SK-N-SH (cell line): ENCODE measurements around the gene BMP6. TPM values are rescaled to one million over a fixed set of nuclear protein-coding genes. Genes with fewer than 3 reads are reported as not detected.

Source experiments
- CTCF ChIA-PET: fragments of 300-600, 350-600 bp; formaldehyde crosslinking; extraction: SDS; loops from one replicate; lab custom pipeline; 2021; lab: Yijun Ruan, JAX
- POLR2A ChIA-PET: fragments of 350-600 bp; sonication (Branson Sonifier 250); formaldehyde crosslinking; extraction: SDS; loops from one replicate; lab custom pipeline; 2020; ENCODE audit warnings: antibody characterized with exemption, inconsistent platforms; lab: Yijun Ruan, JAX
- DNase-seq: peaks from one replicate; pipeline ENCODE4 v3.0.0; 2012
- H2AFZ ChIP-seq: fragments of 200-600 bp; sonication (generic); 2 replicates; pipeline ENCODE4 v1.8.1; 2016; ENCODE audit warnings: antibody characterized with exemption, mild to moderate bottlenecking, low read depth
- H3F3A ChIP-seq: fragments of 200-600 bp; sonication (generic); replicated peaks from 2 replicates; pipeline ENCODE3; 2016; ENCODE audit warnings: antibody characterized with exemption, mild to moderate bottlenecking; ENCODE audit not compliant: insufficient read depth
- H3K27ac ChIP-seq, 2 experiments: fragments of 200-500 bp in 1 of 2; fragments of 200-600 bp in 1 of 2; sonication (Bioruptor generic) in 1 of 2; sonication (generic), shearing (Covaris generic) in 1 of 2; 2 replicates each; pipeline versions ENCODE4 v1.5.1 to v1.6.1; 2014 to 2016; ENCODE audit warnings: low read depth in 2 of 2, inconsistent platforms in 1 of 2, low read length in 1 of 2, mild to moderate bottlenecking in 1 of 2, mixed read lengths in 1 of 2
- H3K27me3 ChIP-seq: fragments of 200-600 bp; sonication (generic), shearing (Covaris generic); 2 replicates; pipeline ENCODE4 v1.6.1; 2016; ENCODE audit warnings: mixed run types; ENCODE audit not compliant: insufficient read depth
- H3K36me3 ChIP-seq, 2 experiments: fragments of 200-500 bp in 1 of 2; fragments of 200-600 bp in 1 of 2; sonication (Bioruptor generic) in 1 of 2; sonication (generic) in 1 of 2; replicated peaks in 1 of 2; 2 replicates each; pipeline versions ENCODE3 to v1.5.1; 2014 to 2016; ENCODE audit warnings: low read length in 1 of 2, mild to moderate bottlenecking in 1 of 2; ENCODE audit not compliant: insufficient read depth in 2 of 2, control insufficient read depth in 1 of 2
- H3K4me1 ChIP-seq, 2 experiments: fragments of 200-500 bp in 1 of 2; fragments of 200-600 bp in 1 of 2; sonication (Bioruptor generic) in 1 of 2; sonication (generic), shearing (Covaris generic) in 1 of 2; 2 replicates each; pipeline versions ENCODE4 v1.5.1 to v1.6.1; 2014 to 2016; ENCODE audit warnings: low read depth in 1 of 2, low read length in 1 of 2, mixed run types in 1 of 2; ENCODE audit not compliant: insufficient read depth in 2 of 2, control insufficient read depth in 1 of 2
- H3K4me2 ChIP-seq: fragments of 200-600 bp; sonication (generic), shearing (Covaris generic); 2 replicates; pipeline ENCODE4 v1.6.1; 2017; ENCODE audit warnings: mixed run types
- H3K4me3 ChIP-seq, 2 experiments: fragments of 200-500 bp in 1 of 2; fragments of 200-600 bp in 1 of 2; sonication (Bioruptor generic) in 1 of 2; sonication (generic), shearing (Covaris generic) in 1 of 2; 2 replicates each; pipeline versions ENCODE4 v1.5.1 to v1.8.1; 2014 to 2016; ENCODE audit warnings: low read depth in 2 of 2, inconsistent platforms in 1 of 2, low read length in 1 of 2, mild to moderate bottlenecking in 1 of 2, mixed read lengths in 1 of 2, moderate library complexity in 1 of 2
- H3K79me2 ChIP-seq: fragments of 200-600 bp; sonication (generic); 2 replicates; pipeline ENCODE4 v1.8.1; 2017; ENCODE audit warnings: mild to moderate bottlenecking; ENCODE audit not compliant: insufficient read depth
- H3K9ac ChIP-seq: fragments of 200-600 bp; sonication (generic); 2 replicates; pipeline ENCODE4 v1.6.1; 2017; ENCODE audit warnings: mixed run types
- H3K9me2 ChIP-seq: fragments of 200-600 bp; sonication (generic); 2 replicates; pipeline ENCODE4 v1.6.1; 2017; ENCODE audit warnings: mixed run types
- H3K9me3 ChIP-seq: fragments of 200-600 bp; sonication (generic); 2 replicates; pipeline ENCODE4 v1.6.1; 2017; ENCODE audit warnings: mixed run types, mild to moderate bottlenecking, moderate library complexity
- H4K20me1 ChIP-seq: fragments of 200-600 bp; sonication (generic); 2 replicates; pipeline ENCODE4 v1.6.1; 2017; ENCODE audit warnings: mild to moderate bottlenecking, mixed run types; ENCODE audit not compliant: insufficient read depth
- CHD2 ChIP-seq: fragments of 150-350 bp; IDR thresholded peaks from 2 replicates; pipeline ENCODE4 v1.6.1; 2018; ENCODE audit warnings: low read length; ENCODE audit not compliant: partially characterized antibody
- EP300 ChIP-seq, 2 experiments: IDR thresholded peaks; 2 replicates each; pipeline versions ENCODE4 v1.4.0 to v1.6.1; 2012; ENCODE audit warnings: borderline replicate concordance in 1 of 2, low read depth in 1 of 2, low read length in 1 of 2
- GATA2 ChIP-seq: sonication (generic); formaldehyde crosslinking; IDR thresholded peaks from 2 replicates; pipeline ENCODE4 v1.5.0; 2020; ENCODE audit warnings: mild to moderate bottlenecking, missing genetic modification reagents
- REST ChIP-seq: IDR thresholded peaks from 2 replicates; pipeline ENCODE4 v1.6.1; 2012; ENCODE audit warnings: mild to moderate bottlenecking, low read depth, low read length, moderate library complexity
- TAF1 ChIP-seq: IDR thresholded peaks from 2 replicates; pipeline ENCODE4 v1.6.1; 2012; ENCODE audit warnings: low read depth, mild to moderate bottlenecking, low read length, moderate library complexity, borderline replicate concordance
- WGBS: methylation state at CpG from one replicate; pipeline ENCODE4 v1.1.6; 2017; ENCODE audit warnings: low lambda C conversion rate; 5-methylcytosine and 5-hydroxymethylcytosine counted together
- polyA plus RNA-seq, 3 experiments: library from polyadenylated mRNA; depleted of rRNA; stranded (reverse); fragments of >200 nt; gene quantifications; 2 replicates each; pipeline ENCODE4 v1.2.3, GENCODE V29; 2012
- TF ChIP-seq, protein P1 (sequence below): fragments of 200-600 bp; sonication (generic); IDR thresholded peaks from 2 replicates; pipeline ENCODE4 v1.6.1; 2017; ENCODE audit warnings: antibody characterized with exemption, mild to moderate bottlenecking, moderate library complexity

The BMP6 gene
- polyA plus RNA-seq, 1 of the 3 experiments (the other 2 are of a cell fraction) = not detected

- TF ChIP-seq REST (no peak), GATA2 (CRISPR knock-in tag) (peak; percentile 63), TAF1 (no peak), EP300 (IDR thresholded peaks at IDR 0.05; ENCODE audit: borderline replicate concordance in 1 of 2, low read depth in 1 of 2, low read length in 1 of 2) (peak in 1 of 2 experiments; percentile 69; a peak in 2 of 4 replicates)
Observed at GRCh38 chr6:7894262-7895124, 168.6 kb downstream of the BMP6 start (continued).

DNA sequence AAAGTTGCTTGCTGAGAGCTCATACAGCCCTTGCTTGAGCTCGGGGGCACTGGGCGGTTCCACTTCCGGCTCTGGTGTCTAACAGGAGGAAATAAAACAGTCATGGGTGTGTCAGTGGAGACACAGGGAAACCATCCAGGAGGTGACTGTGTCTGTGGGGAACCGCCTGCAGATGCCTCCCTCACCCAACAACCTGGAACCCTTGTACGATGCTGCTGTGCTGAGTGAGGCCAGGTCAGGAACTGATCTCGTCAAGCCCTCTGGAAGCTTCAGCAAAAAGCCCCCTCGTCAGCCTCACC, 169.2 kb downstream of the BMP6 start:
- H3K4me3 ChIP-seq = no peak overlapping the region
- ChIA-PET CTCF (interaction anchor here (1.1 kb wide), 1 partner anchor 15 kb away, joined by 3 read pairs; no protein-coding TSS in a partner anchor), POLR2A (no interaction called here)
- H3K4me1 ChIP-seq = peaks cover 0 to 9% of the 10 kb centered on the region in 2 experiments; a peak in 1 of 4 replicates
- H3K27ac ChIP-seq = no peak overlapping the region; a peak in 1 of 4 replicates
- no peak for DNase-seq
- WGBS = 96% methylated on average over 5 of the region's 7 CpGs
- no peaks in the 10 kb centered on the region for H3K9me2 ChIP-seq
- no peaks in the 10 kb centered on the region for H3K27me3 ChIP-seq
- no peaks in the 10 kb centered on the region for H4K20me1 ChIP-seq
- no peak overlapping the region for H3K9ac ChIP-seq
- TF ChIP-seq CHD2 (no peak), TAF1 (no peak)
- TF ChIP-seq, protein P1, sequence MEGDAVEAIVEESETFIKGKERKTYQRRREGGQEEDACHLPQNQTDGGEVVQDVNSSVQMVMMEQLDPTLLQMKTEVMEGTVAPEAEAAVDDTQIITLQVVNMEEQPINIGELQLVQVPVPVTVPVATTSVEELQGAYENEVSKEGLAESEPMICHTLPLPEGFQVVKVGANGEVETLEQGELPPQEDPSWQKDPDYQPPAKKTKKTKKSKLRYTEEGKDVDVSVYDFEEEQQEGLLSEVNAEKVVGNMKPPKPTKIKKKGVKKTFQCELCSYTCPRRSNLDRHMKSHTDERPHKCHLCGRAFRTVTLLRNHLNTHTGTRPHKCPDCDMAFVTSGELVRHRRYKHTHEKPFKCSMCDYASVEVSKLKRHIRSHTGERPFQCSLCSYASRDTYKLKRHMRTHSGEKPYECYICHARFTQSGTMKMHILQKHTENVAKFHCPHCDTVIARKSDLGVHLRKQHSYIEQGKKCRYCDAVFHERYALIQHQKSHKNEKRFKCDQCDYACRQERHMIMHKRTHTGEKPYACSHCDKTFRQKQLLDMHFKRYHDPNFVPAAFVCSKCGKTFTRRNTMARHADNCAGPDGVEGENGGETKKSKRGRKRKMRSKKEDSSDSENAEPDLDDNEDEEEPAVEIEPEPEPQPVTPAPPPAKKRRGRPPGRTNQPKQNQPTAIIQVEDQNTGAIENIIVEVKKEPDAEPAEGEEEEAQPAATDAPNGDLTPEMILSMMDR = no peak
- TF ChIP-seq, all 33 proteins: peak for 0
- peaks cover 4% of the 10 kb centered on the region for H3F3A ChIP-seq
- H3K79me2 ChIP-seq = peaks cover 2% of the 10 kb centered on the region; the same call in 1 of the 2 replicates
- no peaks in the 10 kb centered on the region for H3K9me3 ChIP-seq
- peaks cover 68 to 87% of the 10 kb centered on the region in 2 experiments for H3K36me3 ChIP-seq
- H3K4me2 ChIP-seq = no peak overlapping the region
- no peak overlapping the region for H2AFZ ChIP-seq
